RKO (cell line): ENCODE measurements around the gene TOM1L1.
A peak's percentile ranks its signal among the peaks of the same experiment; 100 is the strongest.

Source experiments
- DNase-seq: peaks from one replicate; pipeline ENCODE4 v3.0.0-alpha.2; 2016; ENCODE audit warnings: low spot score

Gene TOM1L1

DNA sequence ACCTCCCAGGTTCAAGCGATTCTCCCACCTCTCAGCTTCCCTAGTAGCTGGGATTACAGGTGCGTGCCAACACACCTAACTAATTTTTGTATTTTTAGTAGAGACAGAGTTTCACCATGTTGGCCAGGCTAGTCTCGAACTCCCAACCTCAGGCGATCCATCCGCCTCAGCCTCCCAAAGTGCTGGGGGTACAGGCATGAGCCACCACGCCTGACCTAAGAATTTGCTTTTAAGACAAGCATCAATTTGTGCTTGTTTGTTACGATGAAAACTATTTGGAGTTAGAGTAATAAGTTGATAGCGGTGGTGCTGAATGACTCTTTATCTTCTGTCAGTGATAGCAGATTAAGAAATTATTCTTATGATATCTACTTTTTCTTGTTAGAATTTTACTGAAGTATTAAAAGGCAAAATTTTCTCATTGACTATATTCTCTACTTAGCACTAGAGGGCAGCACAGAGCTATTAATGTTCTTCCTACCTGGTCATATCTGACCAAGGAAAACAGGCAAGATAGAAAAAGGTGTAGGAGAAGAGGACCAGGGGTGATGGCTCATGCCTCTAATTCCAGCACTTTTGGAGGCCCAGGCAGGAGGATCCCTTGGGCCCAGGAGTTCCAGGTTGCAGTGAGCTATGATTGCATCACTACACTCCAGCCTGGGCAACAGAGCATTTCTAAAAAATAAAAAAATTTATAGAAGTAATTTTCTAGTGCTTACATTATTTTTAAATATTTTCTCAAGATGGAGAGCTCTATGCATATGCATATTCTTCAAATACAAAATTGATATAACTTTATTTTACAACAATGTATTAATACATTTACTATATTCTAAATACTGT, 92.4 kb downstream of the TOM1L1 start:
- peak; percentile 71 for DNase-seq

DNA sequence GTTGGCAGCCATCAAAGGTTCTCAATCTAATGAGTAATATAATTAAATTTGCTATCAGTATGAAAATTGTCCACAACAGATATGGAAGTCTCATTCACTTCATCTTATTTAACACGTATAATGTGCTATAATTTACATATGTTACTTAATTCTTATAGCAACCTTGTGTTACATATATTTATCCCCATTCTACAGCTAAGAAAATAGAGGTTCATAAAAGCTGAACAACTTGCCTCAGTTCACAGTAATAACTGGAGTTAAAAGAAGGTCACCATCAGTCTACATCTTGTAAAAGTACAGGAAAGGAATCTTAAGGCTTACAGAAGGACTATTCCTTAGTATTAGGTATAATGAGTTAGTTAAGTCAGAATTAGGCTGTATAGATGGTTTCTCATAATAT, 95.8 kb downstream of the TOM1L1 start:
- DNase-seq: no peak

- DNase-seq: no peak
Measured at GRCh38 chr17:55002458-55002857, 101.8 kb downstream of the TOM1L1 start.

DNA sequence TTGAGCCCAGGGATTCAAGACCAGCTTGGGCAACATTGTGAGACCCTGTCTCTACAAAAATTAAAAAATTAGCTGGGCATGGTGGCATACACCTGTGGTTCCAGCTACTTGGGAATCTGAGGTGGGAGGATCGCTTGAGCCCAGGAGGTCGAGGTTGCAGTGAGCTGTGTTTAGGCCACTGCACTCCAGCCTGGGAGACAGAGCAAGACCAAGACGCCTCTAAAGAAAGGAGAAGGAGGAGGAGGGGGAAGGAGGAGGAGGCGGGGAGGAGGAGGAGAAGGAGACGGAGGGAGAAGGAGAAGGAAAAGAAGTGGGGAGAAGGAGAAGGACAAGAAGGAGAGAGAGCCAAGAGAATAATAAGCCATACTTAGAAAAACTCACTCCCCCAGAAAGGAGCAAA, 103.8 kb downstream of the TOM1L1 start:
- no peak for DNase-seq

DNA sequence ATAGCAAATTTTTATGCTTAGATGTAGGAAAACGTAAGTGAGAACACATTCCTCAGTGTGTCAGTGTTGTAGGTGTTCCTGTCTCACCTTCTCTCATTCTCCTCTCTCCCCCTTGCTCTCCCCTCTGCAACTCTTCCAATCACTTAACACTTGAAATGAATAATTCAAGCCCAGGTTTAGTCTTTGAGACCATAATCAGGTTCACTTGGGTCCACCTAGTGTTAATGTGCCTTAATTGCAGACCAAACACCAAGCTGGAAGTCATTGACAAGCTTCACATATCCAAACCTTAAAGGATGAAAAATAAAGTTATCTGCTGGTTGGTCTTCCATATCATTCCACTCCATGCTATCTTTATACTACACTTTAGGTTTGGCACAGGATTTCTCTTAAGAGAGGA, 104.9 kb downstream of the TOM1L1 start:
- DNase-seq: peak; percentile 27
